GM12878 (cell line): ENCODE data around the gene GPBAR1. TPM values are rescaled to one million over a fixed set of nuclear protein-coding genes. Genes with fewer than 3 reads are reported as not detected.

Experiments used
- CHD1 ChIP-seq: IDR thresholded peaks from 2 replicates; pipeline ENCODE4 v1.6.1; 2012; ENCODE audit warnings: low read depth, low read length, improper control_type of control experiment
- DPF2 ChIP-seq: fragments of 450-650 bp; IDR thresholded peaks from 2 replicates; pipeline ENCODE4 v1.6.1; 2017; ENCODE audit warnings: mild to moderate bottlenecking
- EP300 ChIP-seq, 2 experiments: fragments of 150-350 bp in 1 of 2; IDR thresholded peaks; 2 replicates each; pipeline ENCODE4 v1.6.1; 2011 to 2012; ENCODE audit warnings: low read depth in 2 of 2, low read length in 2 of 2, borderline replicate concordance in 1 of 2, improper control_type of control experiment in 1 of 2, inconsistent platforms in 1 of 2; ENCODE audit not compliant: control insufficient read depth in 1 of 2
- IKZF1 ChIP-seq: fragments of 450-650 bp; conservative IDR thresholded peaks from 2 replicates; pipeline ENCODE4 v1.6.1; 2017; ENCODE audit warnings: antibody characterized with exemption, mild to moderate bottlenecking
- MTA2 ChIP-seq: fragments of 450-650 bp; IDR thresholded peaks from 2 replicates; pipeline ENCODE4 v1.6.1; 2016; ENCODE audit warnings: low read depth, mild to moderate bottlenecking, moderate library complexity
- RAD21 ChIP-seq: IDR thresholded peaks from 2 replicates; pipeline ENCODE4 v1.6.1; 2011; ENCODE audit warnings: mild to moderate bottlenecking, low read depth, low read length, moderate library complexity; ENCODE audit not compliant: insufficient read depth
- SRF ChIP-seq, 2 experiments: IDR thresholded peaks; 2 replicates each; pipeline ENCODE4 v1.6.1; 2011; ENCODE audit warnings: low read depth in 2 of 2, low read length in 2 of 2, mild to moderate bottlenecking in 1 of 2, moderate library complexity in 1 of 2
- STAT1 ChIP-seq: fragments of 450-650 bp; conservative IDR thresholded peaks from 2 replicates; pipeline ENCODE4 v1.6.1; 2014; ENCODE audit warnings: antibody characterized with exemption, mild to moderate bottlenecking
- ZNF207 ChIP-seq: fragments of 450-650 bp; IDR thresholded peaks from 2 replicates; pipeline ENCODE4 v1.6.1; 2014; ENCODE audit warnings: antibody characterized with exemption, mild to moderate bottlenecking, borderline replicate concordance
- polyA plus RNA-seq, 11 experiments: library from polyadenylated mRNA; depleted of rRNA in 4 of 11; unstranded in 6 of 11; stranded (reverse) in 5 of 11; fragments of >200 nt; fragmentation: Nextera tagmentation in 4 of 11; fragmentation: Illumina TruSeq in 1 of 11; extraction: Ambion mirVana in 4 of 11; extraction: Trizol in 1 of 11; gene quantifications; 1 replicate in 1 of 11; 2 replicates in 10 of 11; pipeline versions ENCODE4 v1.2.1 to v1.2.3, GENCODE V29; 2011 to 2016; ENCODE audit warnings: inconsistent platforms in 2 of 11, missing spikeins in 2 of 11, low read depth in 1 of 11
- total RNA-seq, 4 experiments: library from RNA; depleted of rRNA in 3 of 4; stranded (reverse); fragments of >200 nt in 3 of 4; fragmentation: Illumina TruSeq in 1 of 4; extraction: Trizol in 1 of 4; gene quantifications; 2 replicates each; pipeline versions ENCODE4 v1.2.1 to v1.2.3, GENCODE V29; 2013 to 2021
- TF ChIP-seq, protein P1 (sequence below): IDR thresholded peaks from 2 replicates; pipeline ENCODE4 v1.6.1; 2012; ENCODE audit warnings: low read depth, low read length, improper control_type of control experiment

GPBAR1 gene
- total and polyA plus RNA-seq, 10 of the 15 experiments (the other 5 are each of a cell fraction or from before 2014, with no cell fraction given), result 0.03 to 0.36 (median 0.11) TPM; not detected in 3

DNA sequence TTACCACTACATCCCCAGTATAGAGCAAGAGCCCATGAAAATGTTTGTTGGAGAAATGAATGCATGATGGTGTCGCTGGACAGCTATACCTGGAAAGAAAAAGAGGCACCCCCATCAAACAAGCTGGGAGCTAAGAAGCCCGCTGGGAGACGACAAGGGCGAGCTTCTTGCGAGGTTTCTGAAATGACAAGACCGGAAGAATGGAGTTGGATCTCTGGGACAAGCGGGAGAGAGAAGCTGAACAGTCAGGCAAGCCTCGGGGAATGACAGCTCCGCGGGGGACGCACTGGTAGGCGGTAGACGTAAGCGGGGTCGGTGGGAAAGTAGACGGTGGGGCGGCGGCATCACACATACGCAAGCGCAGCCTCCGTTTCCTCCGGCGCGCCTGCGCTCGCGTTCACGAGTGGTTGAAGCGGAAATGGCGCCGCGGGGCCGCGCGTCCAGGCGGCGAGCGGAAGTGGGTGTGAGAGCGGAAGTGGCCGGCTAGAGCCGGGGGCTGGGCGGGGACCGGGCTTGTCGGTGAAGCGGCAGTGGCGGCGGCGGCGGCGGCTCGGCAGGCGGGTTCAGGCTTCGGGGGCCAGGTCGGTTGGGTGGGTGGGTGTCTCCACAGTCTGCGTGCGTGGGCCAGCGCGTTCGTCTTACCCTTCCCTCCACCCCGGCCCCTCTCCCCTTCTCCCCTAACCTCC lies 44.0 kb upstream of the GPBAR1 start, which contains the start of gene ARPC2 (continued):
- TF ChIP-seq IKZF1 (peak; percentile 95), EP300 (IDR thresholded peaks at IDR 0.05; ENCODE audit: borderline replicate concordance in 1 of 2, control insufficient read depth in 1 of 2, low read depth in 2 of 2, low read length in 2 of 2) (peak in 1 of 2 experiments; percentile 65; a peak in 3 of 4 replicates), MTA2 (peak; percentile 46; the same call in 1 of the 2 replicates), DPF2 (0 out of 2 replicates have a peak, but pooled peaks have one; percentile 56), STAT1 (no peak), RAD21 (no peak), CHD1 (0 out of 2 replicates have a peak, but pooled peaks have one; percentile 70), ZNF207 (0 out of 2 replicates have a peak, but pooled peaks have one; percentile 60), SRF (IDR thresholded peaks at IDR 0.05; ENCODE audit: low read depth in 2 of 2, low read length in 2 of 2) (no peak)
- TF ChIP-seq, protein P1, sequence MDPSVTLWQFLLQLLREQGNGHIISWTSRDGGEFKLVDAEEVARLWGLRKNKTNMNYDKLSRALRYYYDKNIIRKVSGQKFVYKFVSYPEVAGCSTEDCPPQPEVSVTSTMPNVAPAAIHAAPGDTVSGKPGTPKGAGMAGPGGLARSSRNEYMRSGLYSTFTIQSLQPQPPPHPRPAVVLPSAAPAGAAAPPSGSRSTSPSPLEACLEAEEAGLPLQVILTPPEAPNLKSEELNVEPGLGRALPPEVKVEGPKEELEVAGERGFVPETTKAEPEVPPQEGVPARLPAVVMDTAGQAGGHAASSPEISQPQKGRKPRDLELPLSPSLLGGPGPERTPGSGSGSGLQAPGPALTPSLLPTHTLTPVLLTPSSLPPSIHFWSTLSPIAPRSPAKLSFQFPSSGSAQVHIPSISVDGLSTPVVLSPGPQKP, result peak; percentile 83
